GM18505 (cell line): Measurements from ENCODE around the gene ADCY9.
"Not testable (repeated sequence)": the region's sequence is repeated elsewhere in the genome, so short reads cannot be mapped to it uniquely, and the experiment has no call there.

ENCODE experiments used
- ATAC-seq: cut with Tn5 transposase; IDR thresholded peaks from one replicate; pipeline ENCODE4 v1.9.1; 2021; ENCODE audit not compliant: unreplicated experiment
- POLR2A ChIP-seq: IDR thresholded peaks from 4 replicates; pipeline ENCODE4 v1.6.1; 2011; ENCODE audit warnings: borderline replicate concordance; ENCODE audit not compliant: insufficient read depth, insufficient read length; ENCODE audit errors: extremely low read depth

The ADCY9 gene

GRCh38 chr16:3964686-3965290 lies 151.5 kb downstream of the ADCY9 start:
- TF ChIP-seq POLR2A: no peak
- ATAC-seq: no peak

DNA sequence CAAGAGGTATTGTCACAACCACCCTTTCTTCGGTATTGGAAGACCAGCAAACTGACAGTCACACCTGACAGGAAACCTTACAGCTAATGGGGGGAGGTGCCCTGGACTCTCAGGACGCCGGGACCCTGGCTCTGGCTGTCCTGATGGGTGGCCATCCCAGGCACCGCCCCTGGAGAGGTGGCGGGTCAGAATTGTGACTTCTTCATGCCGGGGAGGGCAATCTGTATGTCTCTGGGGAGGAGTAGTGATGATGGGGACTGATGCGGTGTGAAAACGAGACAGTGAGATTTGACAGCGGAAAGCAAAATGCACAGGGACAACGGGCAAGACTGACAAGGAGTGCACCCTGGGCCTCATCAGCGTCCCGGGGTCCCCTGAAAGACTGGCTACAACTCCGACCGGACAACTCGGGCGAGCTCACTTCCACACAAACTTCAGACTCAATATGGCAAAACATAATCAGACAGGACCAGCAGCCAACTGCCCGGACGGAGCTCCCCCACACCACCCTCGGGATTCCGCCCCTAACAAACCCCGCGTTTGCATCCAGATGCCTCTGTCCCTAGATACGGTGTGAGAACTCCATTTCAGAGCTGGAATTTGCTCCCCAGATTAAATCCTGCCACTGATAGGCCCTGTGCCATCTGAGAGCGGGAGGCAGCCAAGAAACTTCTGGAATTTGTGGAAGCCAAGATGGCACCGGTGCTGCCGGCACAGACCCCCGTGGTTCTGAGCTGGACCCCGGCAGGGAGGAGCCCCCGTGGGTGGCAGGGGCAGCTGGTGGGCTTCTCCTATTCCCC lies 152.2 kb downstream of the ADCY9 start:
- no peak for TF ChIP-seq POLR2A

DNA sequence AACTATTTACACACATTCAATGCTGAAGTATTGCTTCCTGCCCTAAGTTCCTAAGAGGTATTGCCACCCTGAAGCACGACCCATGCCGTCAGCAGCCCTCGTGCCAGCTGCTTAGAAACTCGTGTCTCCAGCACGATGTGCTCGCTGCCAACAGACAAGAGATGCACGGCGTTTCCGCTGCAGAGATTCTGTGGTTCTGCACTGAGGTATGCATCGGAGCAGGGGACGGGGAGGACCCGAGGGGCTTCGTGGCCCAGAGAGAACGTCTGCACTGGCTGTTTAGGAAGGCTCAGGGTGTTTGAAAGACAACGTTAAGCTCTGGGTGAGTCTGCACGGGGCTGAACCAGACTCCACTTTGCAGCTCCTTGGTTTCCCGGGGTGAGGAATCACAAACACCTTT lies 153.0 kb downstream of the ADCY9 start:
- no peak for ATAC-seq
- no peak for TF ChIP-seq POLR2A

More for the DNA sequence above, 152.2 kb downstream of the ADCY9 start:
- ATAC-seq: no peak

GRCh38 chr16:3961449-3961849 lies 154.8 kb downstream of the ADCY9 start:
- ATAC-seq: no peak
- TF ChIP-seq POLR2A: no peak

DNA sequence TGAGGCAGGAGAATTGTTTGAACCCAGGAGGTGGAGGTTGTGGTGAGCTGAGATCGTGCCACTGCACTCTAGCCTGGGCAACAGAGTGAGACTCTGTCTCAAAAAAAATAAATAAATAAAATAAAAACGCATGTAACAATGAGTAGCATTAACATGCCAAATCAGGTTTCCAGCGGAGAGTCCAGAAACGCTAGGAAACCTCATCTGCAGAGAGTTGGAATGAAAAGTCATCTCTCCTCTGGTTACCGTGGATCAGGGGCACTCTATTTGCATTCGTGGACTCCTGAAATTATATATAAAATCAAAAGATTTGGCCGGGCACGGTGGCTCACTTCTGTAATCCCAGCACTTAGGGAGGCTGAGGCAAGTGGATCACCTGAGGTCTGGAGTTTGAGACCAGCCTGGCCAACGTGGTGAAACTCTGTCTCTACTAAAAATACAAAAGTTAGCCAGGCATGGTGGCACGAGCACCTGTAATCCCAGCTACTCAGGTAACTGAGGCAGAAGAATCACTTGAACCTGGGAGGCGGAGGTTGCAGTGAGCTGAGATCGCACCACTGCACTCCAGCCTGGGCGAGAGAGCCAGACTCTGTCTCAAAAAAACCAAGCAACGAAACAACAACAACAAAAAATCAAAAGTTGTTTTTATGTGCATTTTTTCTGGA lies 156.2 kb downstream of the ADCY9 start:
- not testable (repeated sequence) for ATAC-seq

DNA sequence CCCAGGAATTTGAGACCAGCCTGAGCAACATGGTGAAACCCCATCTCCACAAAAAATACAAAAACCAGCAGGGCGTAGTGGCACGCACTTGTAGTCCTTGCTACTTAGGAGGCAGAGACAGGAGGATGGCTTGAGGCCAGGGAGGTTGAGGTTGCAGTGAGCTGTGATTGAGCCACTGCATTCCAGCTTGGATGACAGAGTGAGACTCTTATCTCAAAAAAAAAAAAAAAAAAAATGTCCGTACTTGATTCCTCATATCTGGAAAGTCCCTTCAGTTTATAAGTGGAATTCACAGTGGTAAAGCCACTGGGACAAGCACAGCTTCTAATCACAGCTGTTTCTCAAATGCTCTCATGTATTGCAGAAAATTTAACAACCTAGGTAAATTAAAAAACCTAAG lies 157.1 kb downstream of the ADCY9 start:
- TF ChIP-seq POLR2A: no peak
- ATAC-seq: no peak

DNA sequence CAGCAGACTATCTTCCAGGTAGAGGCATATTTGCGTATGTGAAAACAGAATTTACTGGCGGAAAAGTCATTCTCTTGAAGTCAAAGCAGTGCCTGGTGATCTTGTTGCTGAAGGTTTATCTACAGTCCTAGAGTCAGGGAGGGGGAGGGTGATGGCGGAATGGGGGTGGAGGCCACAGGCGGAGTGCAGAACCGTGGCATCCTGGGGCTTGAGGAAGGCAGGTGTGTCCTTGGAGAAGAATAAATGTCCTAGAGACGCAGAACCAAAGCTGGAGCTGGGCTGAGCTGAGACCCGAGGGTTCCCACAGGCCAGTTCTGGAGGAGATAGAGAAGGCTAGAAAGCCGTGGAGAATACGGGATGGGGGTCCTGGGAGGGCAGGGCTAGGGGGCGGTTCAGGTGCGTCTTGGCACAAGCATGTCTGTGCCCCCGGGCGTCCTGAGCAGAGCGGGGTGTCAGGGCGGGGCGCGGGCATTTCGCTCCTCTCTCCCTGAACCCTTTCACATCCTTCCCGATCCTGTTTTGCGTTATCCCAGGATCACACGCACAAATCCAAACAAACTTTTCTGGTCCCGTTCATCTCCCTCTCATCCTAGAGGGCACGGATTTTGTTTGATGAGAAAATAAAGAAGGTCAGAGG lies 158.8 kb downstream of the ADCY9 start:
- no peak for ATAC-seq
- no peak for TF ChIP-seq POLR2A

- ATAC-seq: no peak
- no peak for TF ChIP-seq POLR2A
These were observed 161.8 kb downstream of the ADCY9 start for GRCh38 chr16:3954411-3954921.

DNA sequence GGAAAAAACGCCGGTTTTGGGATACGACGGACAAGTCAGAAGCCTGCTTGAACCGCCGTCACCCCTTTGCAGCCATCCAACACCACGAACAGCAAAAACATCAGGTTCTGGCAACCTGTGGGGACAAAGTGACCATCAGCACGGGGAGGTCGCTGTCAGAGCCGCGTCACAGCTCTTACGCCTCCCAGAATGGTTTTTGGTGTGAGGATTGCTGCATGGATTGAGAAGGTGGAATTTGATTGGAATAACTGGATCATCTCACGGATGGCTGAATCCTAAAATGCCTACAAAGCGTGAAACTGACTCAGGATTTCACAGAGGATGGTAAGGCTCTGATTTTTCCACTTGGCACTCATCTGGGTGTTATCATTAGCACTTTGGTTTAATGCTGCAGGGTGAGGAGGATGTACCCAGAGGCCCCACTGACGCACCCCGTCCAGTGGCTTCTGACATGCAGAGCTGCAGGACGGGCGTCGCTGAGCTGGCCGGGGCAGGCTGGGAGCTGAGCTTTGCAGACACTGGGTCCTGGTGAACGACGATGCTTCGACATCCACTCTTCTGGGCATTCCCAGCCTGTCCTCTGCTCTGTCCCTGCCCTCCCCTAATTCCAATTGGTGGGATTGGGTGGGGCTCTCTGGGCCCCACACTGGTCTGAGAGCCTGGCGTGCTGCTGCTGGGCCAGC lies 162.4 kb downstream of the ADCY9 start:
- TF ChIP-seq POLR2A: no peak
- no peak for ATAC-seq

GRCh38 chr16:3952737-3953131 lies 163.5 kb downstream of the ADCY9 start:
- no peak for TF ChIP-seq POLR2A
- no peak for ATAC-seq

DNA sequence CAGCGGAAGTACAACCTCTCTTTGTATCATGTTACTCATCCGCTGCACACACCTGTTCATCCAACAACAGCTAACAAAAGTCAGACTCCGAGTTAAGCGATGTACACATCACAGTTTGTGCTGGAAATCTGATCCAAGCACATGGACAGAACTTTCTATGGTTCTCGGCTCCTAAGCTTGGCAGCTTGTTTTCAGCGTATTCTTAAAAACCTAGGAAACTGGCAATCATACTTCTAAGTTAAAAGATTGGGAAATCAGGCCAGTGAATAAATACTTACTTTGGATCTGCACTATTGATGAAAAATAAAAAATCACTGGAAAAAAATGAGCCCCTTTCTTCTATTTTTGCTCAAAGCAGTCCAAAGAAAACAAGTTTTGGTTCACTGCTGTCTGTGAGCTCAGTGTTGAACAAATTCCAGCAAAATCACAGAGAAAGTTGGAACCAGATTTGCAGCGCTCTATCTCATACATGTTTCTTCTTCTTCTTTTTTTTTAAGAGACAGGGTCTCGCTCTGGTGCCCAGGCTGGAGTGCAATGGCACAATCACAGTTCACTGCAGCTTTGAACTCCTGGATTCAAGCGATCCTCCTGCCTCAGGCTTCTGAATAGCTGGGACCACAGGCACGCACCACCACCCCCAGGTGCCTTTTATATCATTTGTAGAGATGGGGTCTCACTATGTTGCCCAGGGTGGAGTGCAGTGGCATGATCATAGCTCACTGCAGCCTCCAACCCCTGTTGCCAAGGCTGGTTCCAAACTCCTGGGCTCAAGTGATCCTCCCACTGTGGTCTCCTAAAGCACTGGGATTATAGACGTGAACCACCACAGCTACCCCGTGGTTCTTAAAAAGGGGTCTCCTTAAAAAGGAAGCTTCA lies 164.1 kb downstream of the ADCY9 start:
- no peak for TF ChIP-seq POLR2A
- ATAC-seq: no peak

DNA sequence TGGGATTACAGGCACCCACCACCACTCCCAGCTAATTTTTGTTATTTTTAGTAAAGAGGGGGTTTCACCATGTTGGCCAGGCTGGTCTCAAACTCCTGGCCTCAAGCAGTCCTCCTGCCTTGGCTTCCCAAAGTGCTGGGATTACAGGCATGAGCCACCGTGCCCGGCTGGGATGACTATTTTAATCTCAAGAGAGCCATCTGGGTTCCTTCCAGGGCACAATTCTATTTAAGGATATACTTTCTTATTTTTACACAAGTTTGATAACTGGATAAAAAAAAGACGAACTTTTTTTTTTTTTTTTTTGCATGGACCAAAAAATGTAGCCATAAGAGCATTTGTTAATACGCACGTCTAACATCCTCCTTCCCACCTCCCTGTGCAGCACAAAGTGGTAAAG lies 164.9 kb downstream of the ADCY9 start:
- not testable (repeated sequence) for ATAC-seq
